ENCODE results near the gene ENTHD1. TPM values are rescaled to one million over a fixed set of nuclear protein-coding genes. Genes with fewer than 3 reads are reported as not detected.
A peak's percentile ranks its signal among the peaks of the same experiment; 100 is the strongest.

Gene ENTHD1
- total and polyA plus RNA-seq, 10 of the 15 experiments (the other 5 are each of a cell fraction or from before 2014, with no cell fraction given): 0.09 to 0.52 (median 0.21) TPM; not detected in 1

GRCh38 chr22:39750759-39751158 lies 142.8 kb downstream of the ENTHD1 start:
- Histone ChIP-seq H3K4me2 (ENCODE audit: control insufficient read depth, insufficient read depth) (no peak overlapping the region), H3K36me3 (ENCODE audit: control insufficient read depth in 2 of 2, insufficient read depth in 2 of 2, low read length in 1 of 2) (no peaks in the 10 kb centered on the region), H3K9ac (ENCODE audit: control insufficient read depth, insufficient read depth, low read length) (no peak overlapping the region), H3K4me3 (no peak overlapping the region), H4K20me1 (ENCODE audit: control insufficient read depth, insufficient read depth) (no peaks in the 10 kb centered on the region), H3K9me3 (replicated peaks; ENCODE audit: control insufficient read depth, insufficient read depth, low read length) (no peaks in the 10 kb centered on the region; the same call in 1 of the 3 replicates), H2AFZ (ENCODE audit: control insufficient read depth, low read depth, low read length) (no peak overlapping the region), H3K27me3 (replicated peaks in 1 of 2; ENCODE audit: control insufficient read depth in 2 of 2, insufficient read depth in 2 of 2, low read length in 1 of 2) (no peaks in the 10 kb centered on the region), H3K4me1 (ENCODE audit: control insufficient read depth, insufficient read depth, low read length) (no peaks in the 10 kb centered on the region), H3K79me2 (ENCODE audit: control insufficient read depth, insufficient read depth, low read length) (no peaks in the 10 kb centered on the region), H3K27ac (ENCODE audit: control insufficient read depth, insufficient read depth) (no peak overlapping the region)
- RAD21 ChIA-PET (ENCODE audit: unreplicated experiment): no interaction called here
- ATAC-seq (no peak), DNase-seq (ENCODE audit: low read depth, low spot score) (no peak), FAIRE-seq (no peak)
- CTCF ChIA-PET: no interaction called here
- POLR2A ChIA-PET: interaction anchor here (1.6 kb wide), 1 partner anchor 16 kb away, joined by 3 read pairs; no protein-coding TSS in a partner anchor
- no TSS peak for BruUV-seq (replicated peaks)
- TF ChIP-seq NFIC (IDR thresholded peaks at IDR 0.05; ENCODE audit: low read depth, low read length) (peak; percentile 36; the same call in 1 of the 2 replicates), EED (IDR thresholded peaks at IDR 0.05; ENCODE audit: low read depth) (0 out of 2 replicates have a peak, but pooled peaks have one; percentile 25), JUNB (IDR thresholded peaks at IDR 0.05) (peak; percentile 56), ASH2L (IDR thresholded peaks at IDR 0.05; ENCODE audit: borderline replicate concordance, low read depth) (no peak)
- intact Hi-C loops (cut with micrococcal nuclease; ENCODE audit: unreplicated experiment) (no loop called here), in situ Hi-C loops (cut with MboI) (no loop called here)
- SMC1A ChIA-PET (ENCODE audit: uncharacterized antibody, unreplicated experiment): interaction anchor here (1.0 to 2.0 kb wide), 2 partner anchors 72 to 183 kb away, joined by 3 to 7 read pairs; no protein-coding TSS in a partner anchor
- WGBS (ENCODE audit: insufficient coverage, insufficient replicate concordance, low lambda C conversion rate, missing lambda C conversion rate): 5% methylated on average over 2 of the region's 2 CpGs

DNA sequence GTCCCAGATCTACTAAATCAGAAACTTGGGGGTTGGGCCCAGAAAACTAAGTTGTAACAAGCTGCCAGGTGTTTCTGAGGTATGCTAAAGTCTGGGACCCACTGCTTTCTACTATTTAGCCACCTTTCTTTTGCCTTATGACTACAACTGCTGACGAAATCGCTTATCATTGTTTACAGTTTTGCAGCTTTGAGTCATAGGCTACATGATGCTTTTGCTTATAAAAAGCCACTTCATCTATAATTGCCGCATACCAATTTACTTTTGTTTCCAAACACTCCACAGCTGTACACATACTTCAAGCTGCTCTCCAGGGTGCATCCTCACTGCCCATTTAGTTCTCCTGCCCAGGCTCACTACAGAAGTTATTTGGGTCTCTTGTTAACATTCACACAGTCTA lies 144.7 kb downstream of the ENTHD1 start:
- ChIA-PET POLR2A (interaction anchor here (0.6 kb wide), 1 partner anchor 8 kb away, joined by 6 read pairs; no protein-coding TSS in a partner anchor), RAD21 (ENCODE audit: unreplicated experiment) (no interaction called here), SMC1A (ENCODE audit: uncharacterized antibody, unreplicated experiment) (interaction anchor here (0.7 to 2.0 kb wide), 4 partner anchors 10 to 185 kb away, joined by 3 to 7 read pairs (median 4); no protein-coding TSS in a partner anchor), CTCF (interaction anchor here (1.0 to 1.6 kb wide), 2 partner anchors 14 to 17 kb away, joined by 3 read pairs; no protein-coding TSS in a partner anchor)
- Histone ChIP-seq H3K27ac (ENCODE audit: control insufficient read depth, insufficient read depth) (no peak overlapping the region), H3K27me3 (replicated peaks in 1 of 2; ENCODE audit: control insufficient read depth in 2 of 2, insufficient read depth in 2 of 2, low read length in 1 of 2) (no peaks in the 10 kb centered on the region), H3K9me3 (replicated peaks; ENCODE audit: control insufficient read depth, insufficient read depth, low read length) (no peaks in the 10 kb centered on the region; the same call in 1 of the 3 replicates), H2AFZ (ENCODE audit: control insufficient read depth, low read depth, low read length) (no peak overlapping the region), H3K4me3 (no peak overlapping the region), H4K20me1 (ENCODE audit: control insufficient read depth, insufficient read depth) (no peaks in the 10 kb centered on the region), H3K4me1 (ENCODE audit: control insufficient read depth, insufficient read depth, low read length) (no peaks in the 10 kb centered on the region), H3K4me2 (ENCODE audit: control insufficient read depth, insufficient read depth) (no peak overlapping the region), H3K9ac (ENCODE audit: control insufficient read depth, insufficient read depth, low read length) (no peak overlapping the region), H3K36me3 (ENCODE audit: control insufficient read depth in 2 of 2, insufficient read depth in 2 of 2, low read length in 1 of 2) (no peaks in the 10 kb centered on the region), H3K79me2 (ENCODE audit: control insufficient read depth, insufficient read depth, low read length) (no peaks in the 10 kb centered on the region)
- no peak for DNase-seq (ENCODE audit: low read depth, low spot score)
- ATAC-seq: no peak
- in situ Hi-C loops (cut with MboI): no loop called here
- intact Hi-C loops (cut with micrococcal nuclease; ENCODE audit: unreplicated experiment): no loop called here
- no TSS peak for BruUV-seq (replicated peaks)
- no peak for FAIRE-seq
- WGBS (ENCODE audit: insufficient coverage, insufficient replicate concordance, low lambda C conversion rate, missing lambda C conversion rate): 36% methylated on average over 3 of the region's 3 CpGs
- TF ChIP-seq BCLAF1 (IDR thresholded peaks at IDR 0.05) (no peak), BACH1 (IDR thresholded peaks at IDR 0.05; ENCODE audit: borderline replicate concordance) (no peak), CBX5 (IDR thresholded peaks at IDR 0.05; ENCODE audit: low read depth) (no peak), SMC3 (IDR thresholded peaks at IDR 0.05; ENCODE audit: borderline replicate concordance, low read length) (no peak), CREB1 (IDR thresholded peaks at IDR 0.05; ENCODE audit: low read depth) (peak; percentile 71; the same call in 1 of the 2 replicates), SREBF1 (IDR thresholded peaks at IDR 0.05; ENCODE audit: low read length) (no peak)
- TF ChIP-seq, protein P1, sequence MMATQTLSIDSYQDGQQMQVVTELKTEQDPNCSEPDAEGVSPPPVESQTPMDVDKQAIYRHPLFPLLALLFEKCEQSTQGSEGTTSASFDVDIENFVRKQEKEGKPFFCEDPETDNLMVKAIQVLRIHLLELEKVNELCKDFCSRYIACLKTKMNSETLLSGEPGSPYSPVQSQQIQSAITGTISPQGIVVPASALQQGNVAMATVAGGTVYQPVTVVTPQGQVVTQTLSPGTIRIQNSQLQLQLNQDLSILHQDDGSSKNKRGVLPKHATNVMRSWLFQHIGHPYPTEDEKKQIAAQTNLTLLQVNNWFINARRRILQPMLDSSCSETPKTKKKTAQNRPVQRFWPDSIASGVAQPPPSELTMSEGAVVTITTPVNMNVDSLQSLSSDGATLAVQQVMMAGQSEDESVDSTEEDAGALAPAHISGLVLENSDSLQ (IDR thresholded peaks at IDR 0.05): no peak

Data from GM12878 (cell line).